Measurements from ENCODE around the gene NMBR. TPM values are rescaled to one million over a fixed set of nuclear protein-coding genes. Genes with fewer than 3 reads are reported as not detected.
"Not testable (repeated sequence)": the region's sequence is repeated elsewhere in the genome, so short reads cannot be mapped to it uniquely, and the experiment has no call there.

The NMBR gene
- total RNA-seq, 2 donors from 2014 or later = 0.49 TPM; not detected in 1

DNA sequence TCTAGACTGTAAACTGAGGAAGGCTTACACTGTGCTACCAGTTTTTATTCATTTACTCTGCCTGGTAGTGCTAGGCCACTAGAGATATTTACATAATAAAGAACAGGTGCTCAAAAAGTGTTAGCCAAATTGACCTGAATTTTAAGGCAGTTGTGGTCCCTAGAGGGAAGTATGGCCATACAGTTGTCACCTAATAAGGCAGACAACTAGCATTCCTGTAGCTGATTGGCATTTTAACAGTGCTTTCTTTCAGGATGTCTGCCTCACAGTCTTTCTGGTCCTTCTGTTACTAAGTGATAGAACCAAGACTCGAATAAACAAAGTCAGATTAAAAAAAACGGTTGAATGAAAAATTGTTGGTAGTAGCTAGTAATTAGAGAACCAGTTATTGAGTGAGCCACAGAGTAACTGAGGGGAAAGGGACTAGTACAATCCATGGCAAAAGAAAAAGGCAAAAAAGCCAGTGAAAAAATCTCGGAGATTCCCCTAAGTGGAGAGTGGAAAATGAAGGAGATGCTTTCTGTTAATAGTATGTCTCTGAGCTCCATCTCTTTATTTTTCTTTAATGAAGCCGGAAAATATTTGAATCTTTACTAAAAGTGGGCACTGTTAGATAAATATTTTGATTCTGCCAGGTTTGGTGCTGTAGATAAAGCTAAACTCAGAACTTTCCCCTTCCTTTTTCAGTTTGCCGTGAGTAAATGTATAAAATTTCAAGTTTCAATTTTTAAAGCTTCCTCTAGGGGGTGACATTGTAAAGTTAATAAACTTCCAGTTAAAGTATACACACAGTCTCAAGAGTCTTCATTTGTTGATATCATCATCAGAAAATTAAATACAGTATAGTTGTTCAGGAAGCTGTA lies 9.2 kb upstream of the NMBR start:
- Histone ChIP-seq H3K36me3 (no peaks in the 10 kb centered on the region), H3K4me3 (peak overlapping the region; percentile 31), H3K4me1 (ENCODE audit: control insufficient read depth in 1 of 2, low read depth in 2 of 2) (peaks cover 0 to under 1% of the 10 kb centered on the region in 2 donors), H3K9me3 (no peaks in the 10 kb centered on the region), H3K27me3 (replicated peaks; ENCODE audit: insufficient read depth) (no peaks in the 10 kb centered on the region), H3K27ac (no peak overlapping the region)
- DNase-seq (ENCODE audit: low spot score) (no peak), ATAC-seq (ENCODE audit: insufficient number of reproducible peaks, low FRiP score, low read depth) (no peak)
- TF ChIP-seq CTCF (IDR thresholded peaks at IDR 0.05) = peak; percentile 41

GRCh38 chr6:142155091-142155490 lies 8.2 kb upstream of the NMBR start:
- Histone ChIP-seq H3K27ac (no peak overlapping the region), H3K4me3 (no peak overlapping the region), H3K36me3 (no peaks in the 10 kb centered on the region), H3K27me3 (replicated peaks; ENCODE audit: insufficient read depth) (no peaks in the 10 kb centered on the region), H3K4me1 (ENCODE audit: control insufficient read depth in 1 of 2, low read depth in 2 of 2) (no peaks in the 10 kb centered on the region), H3K9me3 (no peaks in the 10 kb centered on the region)
- TF ChIP-seq CTCF (IDR thresholded peaks at IDR 0.05) = no peak
- DNase-seq (ENCODE audit: low spot score) = no peak
- ATAC-seq (ENCODE audit: insufficient number of reproducible peaks, low FRiP score, low read depth) = no peak

DNA sequence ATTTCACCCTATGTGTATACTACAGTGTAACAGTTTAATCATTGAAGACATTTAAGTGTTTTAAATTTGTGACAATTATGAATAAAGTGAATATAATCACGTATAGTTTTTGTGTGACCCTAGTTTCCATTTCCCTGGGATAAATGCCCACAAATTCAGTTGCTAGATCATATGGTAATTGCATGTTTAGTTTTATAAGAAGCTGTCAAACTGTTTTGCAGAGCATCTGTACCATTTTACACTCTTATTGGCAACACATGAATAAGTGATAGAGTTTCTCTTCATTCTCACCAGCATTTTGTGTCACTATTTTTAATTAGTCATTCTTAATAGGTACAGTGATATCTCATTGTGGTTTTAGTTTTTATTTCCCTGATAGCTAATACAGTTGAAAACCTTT lies 7.4 kb upstream of the NMBR start:
- Histone ChIP-seq H3K27ac (no peak overlapping the region), H3K36me3 (no peaks in the 10 kb centered on the region), H3K4me1 (ENCODE audit: control insufficient read depth in 1 of 2, low read depth in 2 of 2) (peaks cover 0 to 3% of the 10 kb centered on the region in 2 donors), H3K27me3 (replicated peaks; ENCODE audit: insufficient read depth) (no peaks in the 10 kb centered on the region), H3K9me3 (no peaks in the 10 kb centered on the region), H3K4me3 (no peak overlapping the region)
- TF ChIP-seq CTCF (IDR thresholded peaks at IDR 0.05) = no peak
- ATAC-seq (ENCODE audit: insufficient number of reproducible peaks, low FRiP score, low read depth) (no peak), DNase-seq (ENCODE audit: low spot score) (no peak)

GRCh38 chr6:142153196-142153595 lies 6.3 kb upstream of the NMBR start:
- ATAC-seq (ENCODE audit: insufficient number of reproducible peaks, low FRiP score, low read depth) (no peak), DNase-seq (ENCODE audit: low spot score) (no peak)
- Histone ChIP-seq H3K36me3 (no peaks in the 10 kb centered on the region), H3K27me3 (replicated peaks; ENCODE audit: insufficient read depth) (no peaks in the 10 kb centered on the region), H3K27ac (no peak overlapping the region), H3K9me3 (no peaks in the 10 kb centered on the region), H3K4me1 (ENCODE audit: control insufficient read depth in 1 of 2, low read depth in 2 of 2) (peaks cover 9 to 15% of the 10 kb centered on the region in 2 donors), H3K4me3 (no peak overlapping the region)
- TF ChIP-seq CTCF (IDR thresholded peaks at IDR 0.05) = no peak

DNA sequence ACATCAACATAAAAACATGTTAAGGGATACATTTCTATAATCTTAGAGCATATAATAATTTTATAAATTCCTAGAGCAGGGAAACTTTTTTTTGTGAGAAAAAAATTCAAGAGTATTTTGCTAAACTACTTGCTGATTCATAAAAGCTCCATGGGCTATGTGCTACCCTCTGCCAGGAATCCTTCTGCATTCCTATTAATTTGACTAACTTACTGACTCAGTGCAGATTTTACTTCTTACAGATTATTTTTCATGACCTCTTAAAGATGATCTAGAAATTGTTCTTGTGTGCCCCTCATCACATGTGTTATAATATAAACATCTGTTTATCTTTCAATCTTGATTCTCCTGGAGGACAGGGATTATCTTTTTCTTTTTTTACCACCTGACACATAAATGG lies 5.8 kb upstream of the NMBR start:
- H3K4me3 ChIP-seq = no peak overlapping the region
- no peak for ATAC-seq (ENCODE audit: insufficient number of reproducible peaks, low FRiP score, low read depth)
- H3K27ac ChIP-seq = no peak overlapping the region
- no peaks in the 10 kb centered on the region for H3K27me3 ChIP-seq (replicated peaks; ENCODE audit: insufficient read depth)
- peaks cover 14 to 19% of the 10 kb centered on the region in 2 donors for H3K4me1 ChIP-seq (ENCODE audit: control insufficient read depth in 1 of 2, low read depth in 2 of 2)
- no peak for TF ChIP-seq CTCF (IDR thresholded peaks at IDR 0.05)
- no peak for DNase-seq (ENCODE audit: low spot score)
- no peaks in the 10 kb centered on the region for H3K36me3 ChIP-seq
- no peaks in the 10 kb centered on the region for H3K9me3 ChIP-seq

GRCh38 chr6:142141531-142141930 lies 5.4 kb downstream of the NMBR start:
- not testable (repeated sequence) for H3K27me3 ChIP-seq (replicated peaks; ENCODE audit: insufficient read depth); H3K36me3 ChIP-seq; H3K4me1 ChIP-seq (ENCODE audit: control insufficient read depth in 1 of 2, low read depth in 2 of 2); DNase-seq (ENCODE audit: low spot score); H3K4me3 ChIP-seq; H3K9me3 ChIP-seq; H3K27ac ChIP-seq; ATAC-seq (ENCODE audit: insufficient number of reproducible peaks, low FRiP score, low read depth)

Measured in thoracic aorta (tissue), 2 donors.